NCI-H2227 (cell line): Measurements from ENCODE around the gene GSTT2.

ENCODE experiments used
- DNase-seq: peaks from one replicate; lab custom pipeline; 2025; ENCODE audit not compliant: unreplicated experiment; lab: John Stamatoyannopoulos, UW

The GSTT2 gene

GRCh38 chr22:24008381-24009226, 28.7 kb downstream of the GSTT2 start:
- DNase-seq, result no peak

GRCh38 chr22:24009227-24010017, 29.5 kb downstream of the GSTT2 start:
- DNase-seq, result no peak

DNA sequence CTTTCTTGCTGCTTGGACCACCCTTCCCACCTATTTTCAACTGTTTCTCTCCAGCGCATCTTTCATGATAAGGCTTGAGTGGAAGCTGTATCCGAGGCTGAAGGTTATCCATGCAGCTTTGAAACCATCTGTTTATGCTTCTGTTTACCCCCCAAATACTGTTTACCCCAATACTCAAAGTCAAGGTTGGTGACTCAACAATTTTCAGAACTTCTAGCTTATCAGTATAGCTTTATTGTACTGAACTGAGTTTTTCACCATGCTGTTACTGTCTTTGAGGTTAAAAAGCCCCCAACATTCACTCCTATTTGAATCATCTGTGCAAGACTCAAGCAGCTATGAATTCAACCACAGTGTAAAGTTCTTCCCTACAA, 30.1 kb downstream of the GSTT2 start:
- no peak for DNase-seq

DNA sequence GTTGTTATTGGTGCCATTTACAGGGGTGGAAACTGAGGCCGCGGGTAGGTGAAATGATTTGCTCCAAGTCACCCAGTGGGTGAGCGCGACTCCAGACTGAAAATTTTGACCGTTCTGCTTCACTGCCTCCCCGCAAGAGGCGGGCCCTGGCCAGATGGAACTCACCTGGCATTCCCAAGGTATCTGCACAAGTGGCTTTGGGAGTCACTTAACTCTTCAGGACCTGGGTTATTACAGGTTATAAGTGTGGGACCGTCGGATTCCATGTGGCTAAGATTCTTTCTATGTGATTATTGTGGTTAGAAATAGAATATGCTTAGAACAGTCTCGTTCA, 31.8 kb downstream of the GSTT2 start:
- no peak for DNase-seq

DNA sequence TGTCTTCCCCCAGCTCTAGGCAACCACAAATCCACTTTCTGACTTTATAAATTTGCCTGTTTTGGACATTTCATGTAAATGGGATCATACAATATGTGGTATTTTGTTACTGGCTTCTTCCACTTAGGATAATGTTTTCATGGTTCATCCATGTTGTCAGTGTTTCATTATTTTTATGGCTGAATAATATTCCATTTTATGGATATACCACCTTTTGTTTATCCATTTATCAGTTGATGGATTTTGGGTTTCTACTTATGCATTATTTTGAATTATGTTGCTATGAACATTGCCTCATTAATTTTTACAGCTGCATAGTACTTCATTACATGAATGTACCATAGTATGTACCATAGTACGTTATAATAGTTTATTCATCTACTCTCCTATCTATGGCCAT, 36.2 kb downstream of the GSTT2 start:
- DNase-seq, result no peak

DNA sequence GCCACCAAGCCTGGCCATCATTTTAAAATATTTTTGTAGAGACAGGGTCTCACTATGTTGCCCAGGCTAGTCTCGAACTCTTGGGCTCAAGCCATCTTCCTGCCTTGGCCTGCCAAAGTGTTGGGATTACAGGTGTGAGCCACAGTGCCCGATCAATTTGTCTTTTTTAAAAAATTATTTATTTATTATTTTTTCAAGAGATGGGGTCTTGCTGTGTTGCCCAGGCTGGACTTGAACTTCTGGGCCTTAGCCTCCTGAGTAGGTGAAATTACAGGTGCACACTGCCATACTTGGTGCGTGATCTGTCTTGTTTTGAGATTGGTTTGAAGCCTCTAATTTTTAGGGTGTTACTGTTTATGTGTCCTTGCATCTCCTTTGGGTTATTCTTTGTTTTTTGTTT, 41.4 kb downstream of the GSTT2 start:
- DNase-seq, result no peak

DNA sequence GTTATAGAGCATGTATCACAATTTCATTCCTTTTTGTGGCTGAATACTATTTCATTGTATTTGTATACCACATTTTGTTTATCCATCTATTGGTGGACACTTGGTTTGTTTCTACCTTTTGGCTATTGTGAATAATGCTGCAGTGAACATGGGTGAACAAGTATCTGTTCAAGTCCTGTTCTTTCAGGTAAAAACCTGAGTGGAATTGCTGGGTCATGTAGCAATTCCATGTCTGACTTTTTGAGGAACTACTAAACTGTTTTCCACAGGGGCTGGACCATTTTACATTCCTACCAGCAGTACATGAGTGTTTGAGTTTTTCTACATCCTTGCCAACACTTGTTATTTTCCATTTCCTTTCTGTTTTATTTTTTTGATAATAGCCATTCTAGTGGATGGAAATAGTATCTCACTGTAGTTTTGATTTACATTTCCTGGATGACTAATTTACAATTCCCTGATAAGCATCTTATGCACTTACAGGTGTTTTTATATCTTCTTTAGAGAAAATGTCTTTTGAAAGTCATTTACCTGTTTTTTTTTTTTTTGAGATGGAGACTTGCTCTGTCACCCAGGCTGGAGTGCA, 43.4 kb downstream of the GSTT2 start:
- no peak for DNase-seq

DNA sequence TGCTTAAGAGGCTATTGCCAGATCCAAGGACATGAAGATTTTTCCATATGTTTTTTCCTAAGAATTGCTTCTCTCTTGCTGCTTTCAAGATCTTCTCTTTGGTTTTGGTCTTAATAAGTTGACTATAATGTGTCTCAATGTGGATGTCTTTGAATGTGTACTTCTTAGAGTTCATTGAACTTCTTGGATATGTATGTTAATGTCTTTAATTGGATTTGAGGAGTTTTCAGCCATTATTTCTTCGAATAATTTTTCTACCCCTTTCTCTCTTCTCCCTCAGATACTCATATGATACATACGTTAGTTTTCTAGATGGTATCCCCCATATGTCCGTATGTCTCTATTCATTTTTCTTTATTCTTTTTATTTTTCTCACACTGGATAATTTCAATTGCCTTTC, 44.4 kb downstream of the GSTT2 start:
- no peak for DNase-seq

DNA sequence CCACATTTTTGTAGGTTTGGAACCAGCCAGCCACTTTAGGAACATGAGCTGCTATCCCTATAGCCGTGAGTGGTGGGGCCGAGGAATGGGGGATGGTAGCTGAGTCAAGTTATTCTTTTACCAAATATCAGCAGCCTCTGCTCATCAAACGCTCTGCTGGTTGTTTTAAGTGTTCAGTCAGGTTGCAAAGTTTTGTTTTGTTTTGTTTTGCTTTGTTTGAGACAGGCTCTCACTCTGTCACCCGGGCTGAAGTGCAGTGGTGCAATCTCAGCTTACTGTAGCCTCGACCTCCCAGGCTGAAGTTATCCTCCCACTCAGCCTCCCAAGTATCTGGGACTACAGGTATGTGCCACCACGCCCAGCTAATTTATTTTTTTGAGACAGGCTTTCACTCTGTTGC, 45.5 kb downstream of the GSTT2 start:
- no peak for DNase-seq

DNA sequence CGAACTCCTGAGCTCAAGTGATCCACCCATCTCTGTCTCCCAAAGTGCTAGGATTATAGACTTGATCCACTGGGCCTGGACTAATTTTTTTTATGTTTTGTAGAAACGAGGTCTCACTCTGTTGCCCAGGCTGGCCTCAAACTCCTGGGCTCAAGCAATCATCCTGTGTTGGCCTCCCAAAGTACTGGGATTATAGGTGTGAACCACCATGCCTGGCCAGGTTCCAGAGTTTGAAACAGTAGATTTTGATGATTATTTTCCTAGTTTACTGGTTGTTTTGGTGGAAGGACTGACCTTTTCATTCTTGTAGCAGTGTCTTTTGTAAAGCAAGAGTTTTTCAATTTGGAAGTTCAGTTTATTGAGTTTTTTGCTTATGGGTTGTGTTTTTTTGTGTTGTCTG, 46.1 kb downstream of the GSTT2 start:
- DNase-seq, result no peak

- peak; percentile 39 for DNase-seq
Observed at GRCh38 chr22:24026733-24027132, 46.8 kb downstream of the GSTT2 start.

DNA sequence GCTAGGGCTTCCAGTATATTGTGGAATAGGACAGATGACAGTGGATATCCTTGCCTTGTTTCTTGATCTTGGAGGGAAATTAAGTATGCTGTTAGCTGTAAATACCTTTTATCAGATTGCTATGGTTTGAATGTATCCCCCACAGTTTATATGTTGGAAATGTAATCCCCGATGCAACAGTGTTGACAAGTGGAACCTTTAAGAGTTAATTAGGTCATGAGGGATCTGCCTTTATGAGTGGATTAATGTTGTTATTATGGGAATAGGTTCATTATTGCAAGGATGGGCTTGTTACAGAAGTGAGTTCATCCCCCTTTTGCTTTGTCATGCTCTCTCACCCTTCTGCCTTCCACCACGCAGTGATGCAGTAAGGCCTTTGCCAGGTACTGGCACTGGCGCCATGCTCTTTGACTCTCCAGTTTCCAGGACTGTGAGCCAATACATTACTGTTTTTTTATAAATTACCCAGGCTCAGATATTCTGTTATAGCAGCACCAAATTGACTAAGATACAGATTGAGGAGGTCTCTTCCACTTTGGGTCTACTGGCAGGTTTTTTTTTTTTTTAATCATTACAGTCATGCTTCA, 47.5 kb downstream of the GSTT2 start:
- no peak for DNase-seq

- no peak for DNase-seq
Observed at GRCh38 chr22:24027991-24028390, 48.1 kb downstream of the GSTT2 start.

DNA sequence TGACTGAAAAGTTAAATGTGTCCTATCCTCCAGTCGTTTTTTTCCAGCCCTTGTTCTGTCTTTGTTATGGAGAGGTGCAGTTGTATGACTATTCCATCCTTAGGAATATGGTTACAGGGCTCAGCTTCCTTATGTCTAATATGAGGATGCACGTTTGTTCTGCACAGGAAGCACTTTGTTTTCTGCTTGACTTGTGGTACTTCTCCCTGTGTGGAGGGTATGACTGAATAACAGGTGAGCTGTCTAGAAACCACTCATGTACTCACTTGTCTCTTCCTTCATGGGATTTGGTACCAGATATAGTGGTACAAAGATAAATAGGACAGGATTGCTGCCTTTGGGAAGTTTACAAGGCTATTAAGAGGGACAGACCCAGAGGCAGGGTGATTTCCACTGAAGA, 48.6 kb downstream of the GSTT2 start:
- DNase-seq, result no peak

DNA sequence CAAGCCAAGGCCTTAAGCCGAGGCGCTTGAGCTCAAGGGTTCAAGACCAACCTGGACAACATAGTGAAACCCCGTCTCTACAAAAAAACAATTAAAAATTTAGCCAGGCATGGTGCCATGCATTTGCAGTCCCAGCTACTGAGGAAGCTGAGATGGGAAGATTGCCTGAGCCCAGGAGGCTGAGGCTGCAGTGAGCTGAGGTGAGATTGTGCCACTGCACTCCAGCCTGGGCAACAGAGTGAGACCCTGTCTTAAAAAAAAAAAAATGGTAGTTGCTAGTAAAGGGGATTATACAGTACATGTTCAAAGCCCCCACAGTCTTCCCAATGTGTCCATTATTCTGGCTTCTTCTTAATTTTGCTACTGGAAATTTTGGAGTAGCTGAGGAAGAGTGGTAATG, 49.4 kb downstream of the GSTT2 start:
- DNase-seq, result no peak

- DNase-seq, result no peak
Observed at GRCh38 chr22:24030186-24030702, 50.3 kb downstream of the GSTT2 start.
